ENCODE data around the gene P2RY1.
"Not testable (repeated sequence)": the region's sequence is repeated elsewhere in the genome, so short reads cannot be mapped to it uniquely, and the experiment has no call there.

Gene P2RY1

GRCh38 chr3:152841131-152841530 lies 6.2 kb downstream of the P2RY1 start:
- Histone ChIP-seq H3K4me1 (ENCODE audit: control insufficient read depth, insufficient read depth, low read length) (peaks cover 2% of the 10 kb centered on the region), H3K9me3 (ENCODE audit: control insufficient read depth, low read length) (no peaks in the 10 kb centered on the region), H3K4me3 (ENCODE audit: low read length) (no peak overlapping the region), H3K9ac (ENCODE audit: low read length) (no peak overlapping the region), H3K27me3 (replicated peaks; ENCODE audit: control insufficient read depth, insufficient read depth, low read length) (peaks cover 6% of the 10 kb centered on the region), H3K36me3 (ENCODE audit: control insufficient read depth, insufficient read depth, low read length, severe bottlenecking) (no peaks in the 10 kb centered on the region)
- DNase-seq (ENCODE audit: low read depth), result no peak

DNA sequence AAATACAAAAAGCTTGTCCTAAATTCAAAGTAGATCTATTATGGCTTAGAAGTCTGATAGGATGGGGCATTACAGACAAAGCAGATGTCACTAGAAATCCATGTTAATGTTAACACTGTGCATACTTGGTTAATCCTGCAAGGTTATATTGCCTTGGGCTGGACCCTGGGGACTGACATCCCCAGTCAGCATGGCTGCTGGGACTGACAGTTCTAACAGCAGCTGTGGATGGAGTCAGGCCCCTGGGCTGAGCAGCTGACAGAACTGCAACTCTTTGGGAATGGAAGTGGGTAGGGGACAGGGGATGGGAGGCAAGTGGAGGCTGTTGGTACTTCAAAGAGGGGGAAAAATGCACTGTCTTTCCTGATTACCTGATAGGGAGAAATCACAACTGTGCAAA lies 7.5 kb downstream of the P2RY1 start:
- Histone ChIP-seq H3K4me3 (ENCODE audit: low read length) (no peak overlapping the region), H3K9me3 (ENCODE audit: control insufficient read depth, low read length) (no peaks in the 10 kb centered on the region), H3K9ac (ENCODE audit: low read length) (no peak overlapping the region), H3K36me3 (ENCODE audit: control insufficient read depth, insufficient read depth, low read length, severe bottlenecking) (no peaks in the 10 kb centered on the region), H3K4me1 (ENCODE audit: control insufficient read depth, insufficient read depth, low read length) (no peaks in the 10 kb centered on the region), H3K27me3 (replicated peaks; ENCODE audit: control insufficient read depth, insufficient read depth, low read length) (no peaks in the 10 kb centered on the region)
- no peak for DNase-seq (ENCODE audit: low read depth)

DNA sequence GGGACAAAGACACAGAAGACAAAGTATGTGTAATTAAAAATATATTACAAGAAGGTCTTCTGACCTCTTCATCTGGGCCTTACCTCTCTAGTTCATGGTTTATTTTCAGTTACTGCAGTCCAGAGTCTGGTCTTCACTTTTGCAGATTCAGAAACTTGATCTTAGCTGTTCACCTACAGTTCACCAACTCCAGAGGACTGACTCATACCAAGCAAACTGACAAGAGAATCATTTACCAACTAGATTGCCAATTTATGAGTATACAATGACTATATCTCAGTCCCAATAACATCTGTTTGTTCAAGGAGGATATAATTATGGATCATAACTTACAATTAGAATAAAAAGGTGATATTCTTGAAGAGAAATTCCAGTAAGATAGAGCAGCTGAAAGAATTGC lies 9.0 kb downstream of the P2RY1 start:
- H3K4me3 ChIP-seq (ENCODE audit: low read length), result no peak overlapping the region
- H3K4me1 ChIP-seq (ENCODE audit: control insufficient read depth, insufficient read depth, low read length), result no peaks in the 10 kb centered on the region
- no peaks in the 10 kb centered on the region for H3K36me3 ChIP-seq (ENCODE audit: control insufficient read depth, insufficient read depth, low read length, severe bottlenecking)
- no peak overlapping the region for H3K9ac ChIP-seq (ENCODE audit: low read length)
- peaks cover 2% of the 10 kb centered on the region for H3K9me3 ChIP-seq (ENCODE audit: control insufficient read depth, low read length)
- DNase-seq (ENCODE audit: low read depth), result no peak
- no peaks in the 10 kb centered on the region for H3K27me3 ChIP-seq (replicated peaks; ENCODE audit: control insufficient read depth, insufficient read depth, low read length)

GRCh38 chr3:152846572-152847202 lies 11.8 kb downstream of the P2RY1 start:
- H3K4me3 ChIP-seq (ENCODE audit: low read length); H3K4me1 ChIP-seq (ENCODE audit: control insufficient read depth, insufficient read depth, low read length); H3K9ac ChIP-seq (ENCODE audit: low read length); H3K36me3 ChIP-seq (ENCODE audit: control insufficient read depth, insufficient read depth, low read length, severe bottlenecking); DNase-seq (ENCODE audit: low read depth); H3K9me3 ChIP-seq (ENCODE audit: control insufficient read depth, low read length); H3K27me3 ChIP-seq (replicated peaks; ENCODE audit: control insufficient read depth, insufficient read depth, low read length): not testable (repeated sequence)

DNA sequence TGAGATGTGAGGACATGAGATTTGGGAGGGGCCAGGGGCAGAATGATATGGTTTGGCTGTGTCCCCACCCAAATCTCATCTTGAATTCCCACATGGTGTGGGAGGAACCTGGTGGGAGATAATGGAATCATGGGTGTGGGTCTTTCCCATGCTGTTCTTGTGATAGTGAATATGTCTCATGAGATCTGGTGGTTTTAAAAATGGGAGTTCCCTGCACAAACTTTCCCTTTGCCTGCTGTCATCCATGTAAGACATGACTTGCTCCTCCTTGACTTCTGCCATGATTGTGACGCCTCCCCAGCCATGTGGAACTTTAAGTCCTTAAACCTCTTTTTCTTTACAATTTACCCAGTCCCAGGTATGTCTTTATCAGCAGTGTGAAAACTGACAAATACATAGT lies 12.7 kb downstream of the P2RY1 start:
- not testable (repeated sequence) for H3K4me1 ChIP-seq (ENCODE audit: control insufficient read depth, insufficient read depth, low read length); DNase-seq (ENCODE audit: low read depth); H3K27me3 ChIP-seq (replicated peaks; ENCODE audit: control insufficient read depth, insufficient read depth, low read length); H3K36me3 ChIP-seq (ENCODE audit: control insufficient read depth, insufficient read depth, low read length, severe bottlenecking); H3K4me3 ChIP-seq (ENCODE audit: low read length); H3K9me3 ChIP-seq (ENCODE audit: control insufficient read depth, low read length); H3K9ac ChIP-seq (ENCODE audit: low read length)

- Histone ChIP-seq H3K9ac (ENCODE audit: low read length) (no peak overlapping the region), H3K36me3 (ENCODE audit: control insufficient read depth, insufficient read depth, low read length, severe bottlenecking) (no peaks in the 10 kb centered on the region), H3K4me3 (ENCODE audit: low read length) (no peak overlapping the region), H3K9me3 (ENCODE audit: control insufficient read depth, low read length) (peaks cover 2% of the 10 kb centered on the region), H3K27me3 (replicated peaks; ENCODE audit: control insufficient read depth, insufficient read depth, low read length) (no peaks in the 10 kb centered on the region), H3K4me1 (ENCODE audit: control insufficient read depth, insufficient read depth, low read length) (no peaks in the 10 kb centered on the region)
- DNase-seq (ENCODE audit: low read depth), result no peak
These were observed 15.2 kb downstream of the P2RY1 start for GRCh38 chr3:152849996-152850578.

DNA sequence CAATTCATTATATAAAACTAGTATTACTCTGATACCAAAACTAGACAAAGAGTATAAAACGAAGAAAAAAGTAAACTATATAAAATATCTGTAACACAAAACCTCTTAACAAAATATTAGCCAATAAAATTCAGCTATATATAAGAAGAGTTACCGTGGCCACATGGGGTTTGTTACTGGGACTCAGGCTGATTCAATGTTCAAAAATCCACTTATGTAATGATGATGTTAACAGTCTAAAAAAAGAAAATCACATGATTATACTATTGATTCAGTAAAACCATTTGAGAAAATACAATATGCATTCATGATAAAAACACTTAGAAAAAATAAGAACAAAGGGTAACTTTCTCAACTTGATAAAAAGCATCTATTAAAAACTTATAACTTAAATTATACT lies 18.3 kb downstream of the P2RY1 start:
- no peaks in the 10 kb centered on the region for H3K9me3 ChIP-seq (ENCODE audit: control insufficient read depth, low read length)
- H3K4me1 ChIP-seq (ENCODE audit: control insufficient read depth, insufficient read depth, low read length), result peaks cover 7% of the 10 kb centered on the region
- H3K9ac ChIP-seq (ENCODE audit: low read length), result no peak overlapping the region
- H3K36me3 ChIP-seq (ENCODE audit: control insufficient read depth, insufficient read depth, low read length, severe bottlenecking), result no peaks in the 10 kb centered on the region
- no peaks in the 10 kb centered on the region for H3K27me3 ChIP-seq (replicated peaks; ENCODE audit: control insufficient read depth, insufficient read depth, low read length)
- no peak for DNase-seq (ENCODE audit: low read depth)
- H3K4me3 ChIP-seq (ENCODE audit: low read length), result no peak overlapping the region

GRCh38 chr3:152857082-152857481 lies 22.2 kb downstream of the P2RY1 start:
- Histone ChIP-seq H3K9me3 (ENCODE audit: control insufficient read depth, low read length) (no peaks in the 10 kb centered on the region), H3K4me3 (ENCODE audit: low read length) (no peak overlapping the region), H3K4me1 (ENCODE audit: control insufficient read depth, insufficient read depth, low read length) (peaks cover 11% of the 10 kb centered on the region), H3K36me3 (ENCODE audit: control insufficient read depth, insufficient read depth, low read length, severe bottlenecking) (no peaks in the 10 kb centered on the region), H3K27me3 (replicated peaks; ENCODE audit: control insufficient read depth, insufficient read depth, low read length) (no peaks in the 10 kb centered on the region), H3K9ac (ENCODE audit: low read length) (no peak overlapping the region)
- no peak for DNase-seq (ENCODE audit: low read depth)

DNA sequence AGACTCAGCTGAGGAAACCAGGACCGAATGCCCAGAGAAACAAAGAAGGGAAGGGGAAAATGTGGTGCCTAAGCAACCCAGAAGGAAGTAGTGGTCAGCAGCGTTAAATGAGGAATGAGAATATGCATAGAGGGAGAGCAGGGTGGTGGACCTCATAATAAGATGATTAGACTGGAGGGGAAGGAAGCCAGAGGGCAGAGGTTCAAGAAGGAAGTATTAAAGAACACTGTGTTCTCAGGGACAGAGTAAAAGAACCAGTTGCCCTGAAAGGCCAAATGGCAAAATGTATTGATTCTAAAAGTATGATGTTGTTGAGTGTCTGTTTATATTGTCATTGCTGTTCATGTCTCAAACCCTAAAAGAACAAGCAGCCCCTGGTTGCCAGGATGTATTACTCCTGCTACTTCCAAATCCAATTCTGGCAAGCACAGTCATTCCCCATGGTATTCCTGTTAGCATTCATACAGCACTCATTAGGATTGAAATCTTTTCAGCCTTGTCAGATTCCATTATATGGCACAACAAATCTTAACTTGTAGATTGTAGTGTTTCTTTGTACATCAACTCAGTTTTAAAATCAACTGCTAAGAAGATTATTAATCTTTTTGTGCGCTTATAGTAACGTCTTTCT lies 23.4 kb downstream of the P2RY1 start:
- H3K9ac ChIP-seq (ENCODE audit: low read length), result no peak overlapping the region
- no peaks in the 10 kb centered on the region for H3K9me3 ChIP-seq (ENCODE audit: control insufficient read depth, low read length)
- H3K27me3 ChIP-seq (replicated peaks; ENCODE audit: control insufficient read depth, insufficient read depth, low read length), result no peaks in the 10 kb centered on the region

GRCh38 chr3:152860736-152861135 lies 25.8 kb downstream of the P2RY1 start:
- Histone ChIP-seq H3K36me3 (ENCODE audit: control insufficient read depth, insufficient read depth, low read length, severe bottlenecking) (no peaks in the 10 kb centered on the region), H3K27me3 (replicated peaks; ENCODE audit: control insufficient read depth, insufficient read depth, low read length) (no peaks in the 10 kb centered on the region), H3K9me3 (ENCODE audit: control insufficient read depth, low read length) (no peaks in the 10 kb centered on the region), H3K4me1 (ENCODE audit: control insufficient read depth, insufficient read depth, low read length) (peaks cover 16% of the 10 kb centered on the region), H3K9ac (ENCODE audit: low read length) (no peak overlapping the region), H3K4me3 (ENCODE audit: low read length) (no peak overlapping the region)
- no peak for DNase-seq (ENCODE audit: low read depth)

More for the DNA sequence above, 23.4 kb downstream of the P2RY1 start:
- no peak for DNase-seq (ENCODE audit: low read depth)
- Histone ChIP-seq H3K4me1 (ENCODE audit: control insufficient read depth, insufficient read depth, low read length) (peaks cover 11% of the 10 kb centered on the region), H3K36me3 (ENCODE audit: control insufficient read depth, insufficient read depth, low read length, severe bottlenecking) (no peaks in the 10 kb centered on the region), H3K4me3 (ENCODE audit: low read length) (no peak overlapping the region)

DNA sequence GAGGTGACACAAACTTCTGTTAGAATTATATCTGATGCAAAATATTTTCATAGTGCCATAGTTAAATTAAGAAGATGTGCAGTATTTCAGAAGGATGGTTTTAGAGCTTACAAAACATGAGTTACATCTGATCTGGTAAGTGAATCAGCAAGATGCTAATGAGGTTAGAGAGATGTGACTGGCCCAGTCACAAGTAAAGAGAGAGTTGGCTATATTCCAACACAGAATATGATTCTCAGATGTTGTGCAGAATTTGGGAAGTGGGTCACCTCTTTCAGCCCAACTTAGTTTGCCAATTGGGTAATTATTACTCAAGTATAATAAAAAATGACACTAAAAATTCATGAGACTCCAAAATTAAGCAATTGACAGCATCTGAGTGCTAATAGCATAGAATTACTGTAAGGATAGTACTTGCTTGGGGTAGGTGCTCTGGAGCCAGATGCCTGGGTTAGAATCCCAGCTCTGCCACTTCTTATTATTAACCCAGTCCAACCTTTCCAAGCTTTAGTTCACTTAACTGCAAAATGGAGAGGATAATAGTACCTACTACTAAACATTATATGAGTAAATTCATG lies 30.8 kb downstream of the P2RY1 start:
- no peaks in the 10 kb centered on the region for H3K9me3 ChIP-seq (ENCODE audit: control insufficient read depth, low read length)
- no peaks in the 10 kb centered on the region for H3K36me3 ChIP-seq (ENCODE audit: control insufficient read depth, insufficient read depth, low read length, severe bottlenecking)
- H3K4me3 ChIP-seq (ENCODE audit: low read length), result no peak overlapping the region
- no peak overlapping the region for H3K9ac ChIP-seq (ENCODE audit: low read length)
- DNase-seq (ENCODE audit: low read depth), result no peak
- peaks cover 6% of the 10 kb centered on the region for H3K4me1 ChIP-seq (ENCODE audit: control insufficient read depth, insufficient read depth, low read length)
- no peaks in the 10 kb centered on the region for H3K27me3 ChIP-seq (replicated peaks; ENCODE audit: control insufficient read depth, insufficient read depth, low read length)
